ENCODE results near the gene EMC7.

The EMC7 gene

DNA sequence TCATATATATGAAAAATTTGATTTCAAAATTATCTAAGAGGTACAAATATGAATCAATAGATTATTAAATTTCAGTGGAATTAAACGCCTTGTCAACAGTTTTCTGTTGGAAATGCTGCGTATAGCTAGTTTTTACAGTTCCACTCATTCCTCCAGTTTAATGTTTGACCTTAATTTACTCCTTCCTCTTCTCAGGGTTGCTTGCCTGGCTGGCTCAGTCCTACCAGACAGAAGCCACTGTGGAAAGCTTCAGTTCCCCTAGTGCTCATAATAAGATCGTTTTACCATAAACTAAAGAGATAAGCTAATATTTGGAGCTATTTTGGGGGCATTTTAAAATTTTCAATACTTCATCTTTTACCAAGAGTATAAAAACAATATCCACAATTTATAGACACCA lies 22.8 kb downstream of the EMC7 start:
- Histone ChIP-seq H3K18ac (ENCODE audit: low read depth in 1 of 2, low read length in 2 of 2) (no peak overlapping the region), H3K79me1 (replicated peaks; ENCODE audit: low read length, poor library complexity, severe bottlenecking) (no peaks in the 10 kb centered on the region), H3K27ac (ENCODE audit: low read length, poor library complexity, severe bottlenecking) (no peak overlapping the region), H2AK5ac (ENCODE audit: low read length, severe bottlenecking) (no peak overlapping the region), H3K4me2 (ENCODE audit: low read length, poor library complexity, severe bottlenecking) (no peak overlapping the region), H2BK15ac (ENCODE audit: low read depth, poor library complexity, severe bottlenecking) (no peak overlapping the region), H3K4me1 (ENCODE audit: control insufficient read depth, insufficient read depth, low read depth, low read length) (no peaks in the 10 kb centered on the region), H3K23ac (ENCODE audit: low read length in 2 of 2) (no peak overlapping the region), H3K9me3 (ENCODE audit: control insufficient read depth, low read length) (no peaks in the 10 kb centered on the region), H4K91ac (ENCODE audit: low read length) (no peak overlapping the region), H2BK120ac (ENCODE audit: low read depth, low read length) (no peak overlapping the region), H2BK5ac (ENCODE audit: low read depth, low read length, poor library complexity, severe bottlenecking) (no peak overlapping the region), H3K14ac (ENCODE audit: low read length in 2 of 2) (no peak overlapping the region), H3K4ac (ENCODE audit: low read depth in 1 of 2, low read length in 2 of 2) (no peak overlapping the region), H2AFZ (ENCODE audit: low read depth, low read length) (no peak overlapping the region), H3K4me3 (ENCODE audit: insufficient read depth in 1 of 2, low read depth in 1 of 2, low read length in 2 of 2) (no peak overlapping the region), H3K27me3 (ENCODE audit: control insufficient read depth in 1 of 2, insufficient read depth in 1 of 2, low read length in 2 of 2) (no peaks in the 10 kb centered on the region), H3K9ac (ENCODE audit: low read length) (no peak overlapping the region), H3K36me3 (ENCODE audit: control insufficient read depth in 1 of 2, insufficient read depth in 2 of 2, low read depth in 1 of 2, low read length in 2 of 2) (peaks cover 0 to 11% of the 10 kb centered on the region in 2 experiments), H2BK12ac (ENCODE audit: low read length in 2 of 2) (no peak overlapping the region), H4K8ac (ENCODE audit: low read length) (no peak overlapping the region)
- no peak for DNase-seq
- WGBS, result 97% methylated on average over 2 of the region's 3 CpGs

DNA sequence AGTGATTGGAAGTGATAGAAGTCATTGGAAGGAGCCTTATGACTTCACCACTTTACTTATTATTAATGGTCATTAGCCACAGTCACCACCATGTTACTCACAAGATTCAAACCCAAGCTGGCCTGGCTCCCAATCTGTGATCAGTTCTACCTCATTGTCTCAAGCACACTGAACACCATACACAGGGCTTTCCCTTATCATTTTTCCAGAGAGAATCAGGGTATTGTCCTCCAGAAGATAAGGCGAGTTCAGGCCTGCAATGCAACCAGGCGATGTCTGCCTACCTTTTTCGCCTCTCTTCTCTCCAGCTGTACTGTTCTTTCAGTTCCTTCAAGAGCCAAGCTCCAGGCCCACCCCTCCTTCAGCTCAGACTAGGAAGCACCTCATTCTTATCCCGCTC lies 24.9 kb downstream of the EMC7 start:
- Histone ChIP-seq H3K18ac (ENCODE audit: low read depth in 1 of 2, low read length in 2 of 2) (no peak overlapping the region), H3K4me3 (ENCODE audit: insufficient read depth in 1 of 2, low read depth in 1 of 2, low read length in 2 of 2) (no peak overlapping the region), H3K9me3 (ENCODE audit: control insufficient read depth, low read length) (no peaks in the 10 kb centered on the region), H3K4ac (ENCODE audit: low read depth in 1 of 2, low read length in 2 of 2) (no peak overlapping the region), H2AFZ (ENCODE audit: low read depth, low read length) (no peak overlapping the region), H3K23ac (ENCODE audit: low read length in 2 of 2) (no peak overlapping the region), H3K14ac (ENCODE audit: low read length in 2 of 2) (no peak overlapping the region), H4K91ac (ENCODE audit: low read length) (no peak overlapping the region), H3K79me1 (replicated peaks; ENCODE audit: low read length, poor library complexity, severe bottlenecking) (no peaks in the 10 kb centered on the region), H3K9ac (ENCODE audit: low read length) (no peak overlapping the region), H2BK120ac (ENCODE audit: low read depth, low read length) (no peak overlapping the region), H3K36me3 (ENCODE audit: control insufficient read depth in 1 of 2, insufficient read depth in 2 of 2, low read depth in 1 of 2, low read length in 2 of 2) (no peaks in the 10 kb centered on the region), H2AK5ac (ENCODE audit: low read length, severe bottlenecking) (no peak overlapping the region), H3K27me3 (ENCODE audit: control insufficient read depth in 1 of 2, insufficient read depth in 1 of 2, low read length in 2 of 2) (no peaks in the 10 kb centered on the region), H4K8ac (ENCODE audit: low read length) (no peak overlapping the region), H3K27ac (ENCODE audit: low read length, poor library complexity, severe bottlenecking) (no peak overlapping the region), H3K4me2 (ENCODE audit: low read length, poor library complexity, severe bottlenecking) (no peak overlapping the region), H2BK12ac (ENCODE audit: low read length in 2 of 2) (no peak overlapping the region), H2BK5ac (ENCODE audit: low read depth, low read length, poor library complexity, severe bottlenecking) (no peak overlapping the region), H2BK15ac (ENCODE audit: low read depth, poor library complexity, severe bottlenecking) (no peak overlapping the region), H3K4me1 (ENCODE audit: control insufficient read depth, insufficient read depth, low read depth, low read length) (no peaks in the 10 kb centered on the region)
- WGBS, result 95% methylated on average over 4 of the region's 4 CpGs
- DNase-seq, result no peak

DNA sequence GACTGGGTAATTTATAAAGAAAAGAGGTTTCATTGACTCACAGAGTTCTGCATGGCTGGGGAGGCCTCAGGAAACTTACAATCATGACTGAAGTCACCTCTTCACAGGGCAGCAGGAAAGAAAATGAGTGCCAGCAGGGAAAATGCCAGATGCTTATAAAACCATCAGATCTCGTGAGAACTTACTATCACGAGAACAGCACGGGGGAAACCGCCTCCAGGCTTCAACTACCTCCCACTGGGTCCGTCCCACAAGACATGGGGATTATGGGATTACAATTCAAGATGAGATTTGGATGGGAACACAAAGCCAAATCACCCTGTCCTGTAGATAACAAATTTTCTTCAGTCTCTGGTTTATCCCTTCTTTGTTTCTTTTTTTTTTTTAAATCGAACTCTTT lies 31.7 kb downstream of the EMC7 start:
- H3K79me1 ChIP-seq (replicated peaks; ENCODE audit: low read length, poor library complexity, severe bottlenecking), result no peaks in the 10 kb centered on the region
- no peak overlapping the region for H3K4ac ChIP-seq (ENCODE audit: low read depth in 1 of 2, low read length in 2 of 2)
- no peak overlapping the region for H2BK15ac ChIP-seq (ENCODE audit: low read depth, poor library complexity, severe bottlenecking)
- H2BK5ac ChIP-seq (ENCODE audit: low read depth, low read length, poor library complexity, severe bottlenecking), result no peak overlapping the region
- no peak overlapping the region for H3K4me3 ChIP-seq (ENCODE audit: insufficient read depth in 1 of 2, low read depth in 1 of 2, low read length in 2 of 2)
- H3K36me3 ChIP-seq (ENCODE audit: control insufficient read depth in 1 of 2, insufficient read depth in 2 of 2, low read depth in 1 of 2, low read length in 2 of 2), result no peaks in the 10 kb centered on the region
- H4K91ac ChIP-seq (ENCODE audit: low read length), result no peak overlapping the region
- no peak overlapping the region for H2BK12ac ChIP-seq (ENCODE audit: low read length in 2 of 2)
- H4K8ac ChIP-seq (ENCODE audit: low read length), result no peak overlapping the region
- no peak overlapping the region for H2AFZ ChIP-seq (ENCODE audit: low read depth, low read length)
- no peak overlapping the region for H3K9ac ChIP-seq (ENCODE audit: low read length)
- no peak for DNase-seq
- H2AK5ac ChIP-seq (ENCODE audit: low read length, severe bottlenecking), result no peak overlapping the region
- no peak overlapping the region for H2BK120ac ChIP-seq (ENCODE audit: low read depth, low read length)
- no peak overlapping the region for H3K14ac ChIP-seq (ENCODE audit: low read length in 2 of 2)
- WGBS, result 82% methylated on average over 5 of the region's 6 CpGs
- no peaks in the 10 kb centered on the region for H3K4me1 ChIP-seq (ENCODE audit: control insufficient read depth, insufficient read depth, low read depth, low read length)
- H3K9me3 ChIP-seq (ENCODE audit: control insufficient read depth, low read length), result no peaks in the 10 kb centered on the region
- no peak overlapping the region for H3K23ac ChIP-seq (ENCODE audit: low read length in 2 of 2)
- H3K27ac ChIP-seq (ENCODE audit: low read length, poor library complexity, severe bottlenecking), result no peak overlapping the region
- no peak overlapping the region for H3K4me2 ChIP-seq (ENCODE audit: low read length, poor library complexity, severe bottlenecking)
- H3K27me3 ChIP-seq (ENCODE audit: control insufficient read depth in 1 of 2, insufficient read depth in 1 of 2, low read length in 2 of 2), result no peaks in the 10 kb centered on the region
- no peak overlapping the region for H3K18ac ChIP-seq (ENCODE audit: low read depth in 1 of 2, low read length in 2 of 2)

DNA sequence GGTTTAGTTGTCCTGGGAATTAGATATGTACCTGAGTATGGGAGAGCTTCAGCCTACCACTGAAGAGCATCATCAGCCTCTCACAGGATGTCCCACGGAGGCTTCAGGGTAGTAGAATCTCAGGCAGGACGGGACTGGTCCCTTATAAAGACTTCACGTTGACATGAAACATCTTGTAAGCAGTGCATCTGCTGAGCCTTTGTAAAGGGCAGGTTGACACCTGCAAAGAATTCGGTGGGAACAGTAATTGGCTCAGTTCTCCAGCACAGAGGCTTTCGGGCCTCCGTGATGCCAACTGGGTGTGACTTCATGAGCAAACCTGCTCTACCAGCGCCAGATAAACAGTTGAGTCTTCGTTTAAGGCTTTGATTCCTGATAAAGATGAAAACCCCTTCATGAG lies 35.7 kb downstream of the EMC7 start:
- no peak overlapping the region for H2AFZ ChIP-seq (ENCODE audit: low read depth, low read length)
- H3K4me2 ChIP-seq (ENCODE audit: low read length, poor library complexity, severe bottlenecking), result no peak overlapping the region
- H2AK5ac ChIP-seq (ENCODE audit: low read length, severe bottlenecking), result no peak overlapping the region
- H3K4me3 ChIP-seq (ENCODE audit: insufficient read depth in 1 of 2, low read depth in 1 of 2, low read length in 2 of 2), result no peak overlapping the region
- no peak for DNase-seq
- no peak overlapping the region for H3K14ac ChIP-seq (ENCODE audit: low read length in 2 of 2)
- no peak overlapping the region for H2BK15ac ChIP-seq (ENCODE audit: low read depth, poor library complexity, severe bottlenecking)
- H4K91ac ChIP-seq (ENCODE audit: low read length), result no peak overlapping the region
- no peaks in the 10 kb centered on the region for H3K9me3 ChIP-seq (ENCODE audit: control insufficient read depth, low read length)
- H3K9ac ChIP-seq (ENCODE audit: low read length), result no peak overlapping the region
- H2BK120ac ChIP-seq (ENCODE audit: low read depth, low read length), result no peak overlapping the region
- no peaks in the 10 kb centered on the region for H3K27me3 ChIP-seq (ENCODE audit: control insufficient read depth in 1 of 2, insufficient read depth in 1 of 2, low read length in 2 of 2)
- no peak overlapping the region for H4K8ac ChIP-seq (ENCODE audit: low read length)
- no peaks in the 10 kb centered on the region for H3K4me1 ChIP-seq (ENCODE audit: control insufficient read depth, insufficient read depth, low read depth, low read length)
- H2BK5ac ChIP-seq (ENCODE audit: low read depth, low read length, poor library complexity, severe bottlenecking), result no peak overlapping the region
- H3K79me1 ChIP-seq (replicated peaks; ENCODE audit: low read length, poor library complexity, severe bottlenecking), result no peaks in the 10 kb centered on the region
- no peak overlapping the region for H3K23ac ChIP-seq (ENCODE audit: low read length in 2 of 2)
- no peaks in the 10 kb centered on the region for H3K36me3 ChIP-seq (ENCODE audit: control insufficient read depth in 1 of 2, insufficient read depth in 2 of 2, low read depth in 1 of 2, low read length in 2 of 2)
- no peak overlapping the region for H2BK12ac ChIP-seq (ENCODE audit: low read length in 2 of 2)
- no peak overlapping the region for H3K27ac ChIP-seq (ENCODE audit: low read length, poor library complexity, severe bottlenecking)
- H3K4ac ChIP-seq (ENCODE audit: low read depth in 1 of 2, low read length in 2 of 2), result no peak overlapping the region
- H3K18ac ChIP-seq (ENCODE audit: low read depth in 1 of 2, low read length in 2 of 2), result no peak overlapping the region
- WGBS, result 81% methylated on average over 8 of the region's 8 CpGs

Data from mesenchymal stem cell (in vitro differentiated cells and primary cell).